ENCODE data around the gene PTTG1IP.

- TF ChIP-seq CTCF (IDR thresholded peaks at IDR 0.05; ENCODE audit: insufficient read depth, low read depth, low read length) (no peak), EZH2 (IDR thresholded peaks at IDR 0.05; ENCODE audit: insufficient read depth, low read length) (no peak)
Observed at GRCh38 chr21:44799646-44800045, 73.8 kb downstream of the PTTG1IP start.

Data from astrocyte (in vitro differentiated cells and primary cell).